CD4-positive, alpha-beta T cell treated with Interferon alpha-2 for 1 hour (primary cell): Measurements from ENCODE around the gene FBXO3.
"Not testable (repeated sequence)": the region's sequence is repeated elsewhere in the genome, so short reads cannot be mapped to it uniquely, and the experiment has no call there.

Source experiments
- DNase-seq, 2 donors: peaks; one replicate each; pipeline ENCODE4 v3.0.0-alpha.2; 2020 to 2022

FBXO3 gene

DNA sequence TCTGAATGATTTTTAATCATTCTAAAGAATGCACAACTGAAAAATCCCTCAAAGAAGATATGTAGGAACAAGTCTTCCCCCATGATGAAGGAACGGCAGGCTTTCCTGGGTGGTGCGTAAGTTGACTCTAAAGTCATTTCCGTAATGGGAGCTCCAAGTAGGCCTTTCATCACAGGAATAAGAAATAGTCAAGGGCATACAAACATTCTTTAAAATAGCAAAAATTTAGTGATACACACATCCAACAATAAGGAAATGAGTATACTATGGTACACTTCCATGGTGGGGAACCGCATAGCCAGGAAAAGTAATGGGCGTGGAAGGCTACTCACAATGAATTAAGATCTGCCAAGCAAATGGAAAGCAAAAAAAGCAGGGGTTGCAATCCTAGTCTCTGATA is 48.8 kb downstream of the FBXO3 start:
- DNase-seq, result no peak

DNA sequence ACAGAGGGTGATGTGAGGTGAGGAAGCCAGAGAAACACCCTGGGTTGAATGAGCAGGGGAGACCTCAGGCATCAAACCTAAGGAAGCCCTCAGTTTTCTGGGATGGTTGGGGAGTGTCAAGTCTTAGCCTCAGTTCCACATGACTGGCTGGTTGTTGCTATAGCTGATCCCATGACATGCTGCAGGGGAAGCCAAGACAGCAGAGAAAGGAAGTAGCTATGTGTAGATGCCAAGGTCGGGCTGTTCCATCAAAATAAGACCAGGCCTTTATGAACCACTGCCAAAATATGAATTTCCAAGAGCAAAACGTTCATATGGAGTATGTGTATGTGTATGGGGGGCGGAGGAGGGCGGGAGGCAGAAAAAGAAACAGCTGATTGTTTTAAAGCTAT is 49.7 kb downstream of the FBXO3 start:
- no peak for DNase-seq

DNA sequence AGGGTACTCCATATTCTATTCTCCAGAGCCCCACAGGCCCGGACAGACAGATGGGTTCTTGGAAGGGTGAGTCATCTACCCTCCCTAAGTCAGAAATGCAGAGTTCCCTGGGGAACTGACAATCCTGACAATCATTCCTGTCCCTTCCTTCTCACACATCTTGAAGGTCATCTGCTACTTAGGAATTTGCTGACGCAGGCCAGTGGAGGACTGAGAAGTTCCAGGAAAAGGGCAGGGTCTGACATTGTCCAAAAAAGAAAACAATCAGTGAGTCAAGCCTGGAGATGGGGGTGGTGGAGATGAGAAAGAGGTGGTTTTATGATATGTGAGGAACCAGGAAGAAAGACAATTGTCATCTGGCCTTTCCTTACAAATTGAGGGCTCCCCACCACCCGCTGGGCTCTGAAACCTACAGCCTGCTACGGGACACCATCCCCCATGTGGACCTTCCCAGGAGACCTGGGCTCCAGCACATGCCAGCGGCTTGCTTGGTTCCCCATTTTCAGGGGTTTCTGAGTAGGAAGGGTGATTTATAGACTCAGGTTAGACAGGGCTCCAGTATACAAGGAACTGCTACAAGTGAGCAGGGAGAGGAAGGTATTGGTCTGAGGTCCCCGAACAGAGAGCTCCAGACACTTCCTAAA is 51.0 kb downstream of the FBXO3 start:
- peak in 1 of 2 donors; percentile 18 for DNase-seq

DNA sequence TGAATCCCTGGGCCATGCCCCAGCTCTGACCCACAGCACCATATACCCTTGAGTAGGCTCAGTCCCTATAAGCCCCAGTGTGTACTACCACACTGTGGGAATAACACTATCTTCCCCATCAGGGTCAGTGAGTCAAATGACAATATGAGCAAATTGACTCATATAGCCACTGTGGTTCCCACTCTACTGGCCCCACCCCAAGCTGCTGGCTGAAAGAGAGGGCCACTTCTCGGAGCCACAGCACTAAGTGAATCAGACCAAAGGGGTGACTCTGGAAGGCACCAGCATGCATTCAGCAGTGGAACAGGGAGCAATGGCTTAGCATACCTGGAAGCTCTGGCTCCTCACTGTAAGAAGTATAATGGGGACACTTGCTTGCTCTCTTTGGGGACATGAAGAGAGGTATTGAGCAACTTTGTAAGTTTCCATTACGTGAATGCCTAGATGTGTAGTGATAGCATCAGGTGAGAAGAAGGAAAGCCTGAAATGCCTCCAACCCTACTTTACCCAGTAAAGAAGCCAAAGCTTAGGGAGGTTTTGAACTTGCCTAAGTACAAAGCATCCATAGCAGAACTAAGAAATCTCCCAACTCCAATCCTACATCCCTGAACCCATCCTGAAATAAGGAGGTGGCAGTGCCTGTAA is 51.6 kb downstream of the FBXO3 start:
- DNase-seq, result peak in 1 of 2 donors; percentile 22

DNA sequence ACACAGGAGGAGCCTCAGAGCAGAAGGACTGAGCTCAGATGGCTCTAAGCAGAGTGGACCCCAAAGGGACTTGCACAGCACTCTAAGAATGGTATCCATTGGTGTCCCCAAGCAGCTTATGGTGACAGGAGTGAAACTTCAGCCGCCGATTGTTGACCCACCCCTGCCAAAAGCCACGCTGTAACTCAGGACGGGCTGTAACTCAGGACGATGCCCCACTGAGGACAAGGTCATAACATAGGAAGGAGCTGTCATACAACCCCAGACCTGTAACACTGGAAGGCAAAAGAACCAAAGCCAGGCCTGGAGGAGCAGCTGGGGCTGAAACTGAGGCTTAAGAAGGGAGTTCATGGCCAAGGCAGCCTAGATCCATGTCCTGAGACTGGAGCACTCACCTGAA is 52.3 kb downstream of the FBXO3 start:
- DNase-seq, result no peak

DNA sequence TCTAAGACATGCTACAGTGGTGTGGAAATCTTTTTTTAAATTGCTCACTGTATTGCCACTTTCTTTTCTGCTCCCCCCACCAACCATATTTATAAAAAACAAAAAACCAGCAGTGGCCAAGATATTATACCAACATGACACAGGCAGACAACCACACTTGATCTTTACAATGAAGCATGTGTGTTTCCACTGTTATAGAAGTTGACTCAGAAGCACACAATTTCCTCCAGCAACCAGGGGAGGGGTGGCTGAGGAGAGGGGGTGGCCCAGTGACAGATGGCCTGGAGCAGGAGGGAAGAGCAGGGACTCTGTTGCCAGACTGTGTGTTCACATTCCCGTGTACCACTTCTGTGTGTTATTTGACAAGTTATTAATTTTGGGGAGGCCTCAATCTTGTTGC is 52.9 kb downstream of the FBXO3 start:
- DNase-seq, result no peak

DNA sequence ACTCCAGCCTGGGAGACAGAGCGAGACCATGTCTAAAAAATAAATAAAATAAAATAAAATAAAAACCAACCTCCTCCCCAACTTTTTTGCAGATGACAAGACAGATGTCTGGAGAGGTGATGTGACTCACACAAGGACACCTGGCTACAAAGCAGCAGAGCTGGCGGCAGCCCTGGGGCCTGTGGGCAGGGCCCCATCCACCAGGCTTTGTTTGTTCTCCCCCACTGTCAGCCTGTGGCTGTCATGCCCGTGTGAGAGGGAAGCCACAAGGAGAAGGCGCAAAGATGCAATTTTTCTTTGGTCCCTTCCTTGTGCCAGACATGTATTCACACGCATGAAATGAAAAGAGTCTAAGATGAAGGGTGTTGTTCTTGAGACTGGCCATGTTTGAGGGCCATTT is 54.7 kb downstream of the FBXO3 start:
- DNase-seq, result no peak

DNA sequence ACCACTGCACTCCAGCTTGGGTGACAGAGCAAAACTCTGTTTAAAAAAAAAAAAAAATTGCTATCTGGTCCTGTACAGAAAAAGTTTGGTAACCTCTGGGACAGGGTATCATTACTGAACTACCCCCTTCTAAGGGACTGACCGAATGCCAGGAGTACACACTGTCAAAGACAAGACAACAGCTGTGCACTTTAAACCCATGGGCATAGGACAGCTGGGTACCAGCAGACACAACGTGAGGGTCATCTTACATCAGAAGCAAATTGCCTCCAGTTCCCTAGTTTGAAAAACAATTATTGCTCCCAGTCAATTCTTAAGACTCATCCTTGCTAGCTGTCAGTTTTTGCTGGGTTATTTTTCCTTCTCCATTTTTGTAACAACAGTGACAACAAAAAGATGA is 55.9 kb downstream of the FBXO3 start:
- DNase-seq, result no peak

DNA sequence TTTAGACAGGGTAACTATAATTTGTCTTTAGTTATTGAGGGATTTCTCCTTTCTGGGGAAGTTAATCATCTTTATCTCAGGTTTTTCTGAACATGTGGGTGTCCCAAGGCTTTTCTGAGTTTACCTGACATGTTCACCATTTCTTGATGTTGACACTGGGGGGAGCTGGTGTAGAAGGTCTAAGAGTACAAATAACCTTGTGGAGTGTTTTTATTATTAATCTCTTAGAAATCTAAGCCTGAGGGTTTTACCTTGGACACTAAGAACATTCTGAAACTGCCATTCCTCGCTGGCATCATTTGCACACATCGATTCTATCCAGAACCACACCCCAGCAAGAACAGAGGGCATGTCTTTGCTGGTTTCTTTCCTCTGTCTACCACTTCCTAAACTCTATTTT is 58.1 kb downstream of the FBXO3 start:
- DNase-seq, result peak in 1 of 2 donors; percentile 33

DNA sequence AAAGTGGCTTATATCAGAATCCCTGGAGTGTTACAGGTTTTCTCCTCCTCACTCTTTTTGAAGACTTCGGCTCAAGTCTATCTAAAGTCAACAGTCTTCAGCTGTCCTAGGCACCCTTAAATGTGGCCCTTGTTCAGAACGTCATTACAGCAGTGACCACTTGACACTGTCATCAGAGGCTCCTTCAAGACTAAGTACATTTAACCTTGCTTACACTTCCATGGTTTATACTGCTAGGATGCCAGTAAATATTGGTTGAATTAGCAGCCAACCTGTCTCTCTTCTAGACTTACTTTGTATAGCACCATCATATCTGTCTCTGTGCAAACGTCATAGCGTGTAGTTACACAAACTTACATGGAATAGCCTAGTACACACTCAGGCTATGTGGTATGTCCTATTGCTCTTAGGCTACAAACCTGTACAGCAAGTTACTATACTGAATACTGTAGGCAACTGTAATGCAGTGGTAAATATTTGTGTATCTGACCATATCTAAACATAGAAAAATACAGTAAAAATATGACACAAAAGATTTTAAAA is 60.4 kb downstream of the FBXO3 start:
- no peak for DNase-seq

DNA sequence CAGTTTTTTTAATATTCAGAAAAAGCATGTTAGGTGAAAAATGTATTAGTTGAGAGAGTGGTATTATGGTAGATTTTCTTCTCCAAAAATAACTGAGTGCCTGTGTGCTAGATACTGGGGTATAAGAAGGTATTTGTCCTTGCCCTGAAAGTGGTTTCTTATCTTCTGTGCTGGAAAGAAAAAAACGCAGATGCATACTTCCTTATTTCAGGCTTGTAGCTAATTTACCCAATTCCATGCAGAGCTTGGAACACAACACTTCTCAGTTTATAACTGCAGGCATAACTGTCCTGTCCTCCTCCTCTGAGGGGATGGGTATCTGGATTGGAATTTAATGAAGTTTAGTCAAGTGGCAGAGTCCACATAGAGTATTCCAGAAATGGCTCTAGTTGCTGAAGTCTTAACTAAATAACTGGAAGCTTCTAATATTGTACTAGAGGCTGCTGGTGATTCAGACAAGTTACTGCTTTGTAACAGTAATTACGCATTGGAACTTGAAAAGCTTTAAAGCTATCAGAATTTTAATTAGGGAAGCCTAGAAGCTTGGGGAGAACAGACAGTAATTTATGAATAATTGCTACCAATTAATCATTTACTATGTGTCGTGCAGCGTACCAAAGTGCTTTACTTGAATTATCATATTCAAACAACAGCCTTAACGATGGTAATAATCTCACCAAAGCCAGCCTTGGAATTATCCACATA is 61.0 kb downstream of the FBXO3 start:
- DNase-seq, result no peak

DNA sequence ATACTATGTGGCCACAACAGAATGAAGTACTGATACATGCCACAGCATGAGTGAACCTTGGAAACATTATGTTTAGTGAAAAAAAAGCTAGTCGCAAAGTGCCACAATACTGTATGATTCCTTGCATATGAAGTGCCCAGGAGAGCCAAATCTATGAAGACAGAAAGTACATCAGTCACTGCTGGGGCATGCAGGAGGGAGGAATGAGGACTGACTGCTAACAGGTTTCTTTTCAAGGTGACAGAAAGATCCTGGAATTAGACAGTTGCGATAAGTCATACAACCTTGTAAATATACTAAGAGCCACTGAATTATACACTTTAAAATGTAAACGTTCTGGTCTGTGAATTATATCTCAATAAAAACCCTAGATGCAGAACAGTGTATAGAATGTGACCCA is 61.9 kb downstream of the FBXO3 start:
- DNase-seq, result no peak

DNA sequence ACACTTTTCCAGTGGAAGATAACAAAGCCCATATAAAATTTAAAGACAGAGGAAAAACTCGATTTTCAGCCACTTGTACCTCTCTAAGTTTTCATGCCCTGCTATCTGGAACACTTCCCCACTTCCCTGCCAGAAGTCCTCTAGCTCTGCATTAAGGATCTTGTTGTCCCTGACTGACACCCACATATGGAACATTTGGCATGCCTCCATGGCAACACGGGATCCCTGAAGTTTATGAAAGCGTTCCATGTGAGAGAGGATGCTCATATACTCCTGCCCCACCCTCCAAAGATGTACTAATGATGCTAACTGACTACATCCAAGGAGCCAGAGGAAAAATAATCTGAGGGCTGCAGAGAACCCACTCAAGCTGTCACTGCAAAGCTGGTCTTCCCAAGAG is 64.9 kb downstream of the FBXO3 start:
- DNase-seq, result no peak

DNA sequence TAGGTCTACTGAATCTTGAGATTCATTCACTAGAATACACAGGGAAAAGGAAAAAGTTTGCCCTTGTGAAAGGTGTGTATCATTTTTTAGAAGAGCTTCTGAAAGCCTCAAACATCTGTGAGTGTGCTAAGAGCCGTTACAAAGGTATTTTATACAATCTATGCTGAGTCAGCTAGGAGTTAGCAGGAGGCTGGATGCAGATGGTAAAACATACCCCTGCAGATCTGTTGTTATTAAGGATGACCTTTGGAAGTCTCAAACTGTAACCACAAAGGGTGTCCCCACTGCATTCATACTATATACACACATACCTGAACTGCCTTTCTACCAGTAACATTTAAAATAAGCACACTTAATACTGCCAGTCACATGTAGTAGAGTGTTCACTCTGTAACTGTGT is 65.3 kb downstream of the FBXO3 start:
- DNase-seq, result no peak

DNA sequence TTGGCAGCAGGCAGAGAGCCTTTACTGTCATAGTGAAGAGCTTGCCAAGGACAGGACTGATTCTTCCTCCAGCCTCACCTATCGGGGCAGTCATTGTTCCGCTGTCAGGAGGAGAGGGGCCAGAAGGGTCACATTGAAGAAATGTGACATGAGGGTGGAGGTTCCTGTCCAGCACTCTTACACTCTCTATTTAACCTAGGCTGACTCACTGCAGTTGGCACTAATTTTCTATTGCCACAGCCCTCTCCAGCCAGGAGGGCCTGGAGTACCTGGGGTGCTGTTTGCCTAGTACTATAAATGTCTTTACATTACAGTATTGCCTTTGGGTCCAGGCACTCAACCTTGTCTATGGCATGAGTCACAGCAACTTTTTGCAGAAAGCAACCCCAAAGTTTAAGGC is 66.5 kb downstream of the FBXO3 start:
- DNase-seq, result not testable (repeated sequence)

DNA sequence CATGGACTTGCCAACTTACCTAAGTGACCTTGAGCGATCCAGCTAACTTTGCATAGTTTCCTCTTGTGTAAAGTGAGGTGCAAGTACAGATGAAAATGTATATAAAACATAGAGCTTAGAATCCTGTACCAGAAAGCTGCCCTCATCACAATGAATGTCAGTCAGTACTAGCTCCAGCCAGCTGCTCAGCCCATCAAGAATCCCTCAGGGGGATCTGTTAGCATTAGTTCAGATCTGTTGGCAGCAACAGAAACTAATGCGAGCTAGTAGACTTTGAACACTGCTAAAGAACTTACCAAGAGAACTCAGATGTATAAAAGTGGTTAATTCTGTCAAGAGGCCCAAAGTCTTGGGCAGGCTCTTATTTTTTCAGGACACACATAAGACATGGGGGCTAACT is 67.4 kb downstream of the FBXO3 start:
- no peak for DNase-seq

DNA sequence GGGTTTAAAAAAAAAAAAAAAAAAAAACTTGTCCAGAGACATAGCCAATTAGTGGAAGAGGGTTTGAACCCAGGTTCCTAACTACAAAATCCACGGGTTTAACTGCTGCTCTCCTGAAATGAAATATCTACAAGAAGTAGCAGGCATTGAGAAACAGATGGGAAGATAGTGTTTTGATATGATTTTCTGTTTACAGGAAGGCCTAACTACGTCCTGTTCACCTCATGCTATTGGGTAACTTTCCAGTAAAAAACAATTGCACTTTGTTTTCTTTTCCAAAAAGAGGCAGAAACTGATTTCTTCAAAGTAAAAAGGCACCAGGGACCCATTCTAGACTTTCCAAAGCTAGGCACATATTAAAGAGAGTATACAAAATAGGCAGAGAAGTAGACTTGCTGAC is 67.8 kb downstream of the FBXO3 start:
- DNase-seq, result no peak

DNA sequence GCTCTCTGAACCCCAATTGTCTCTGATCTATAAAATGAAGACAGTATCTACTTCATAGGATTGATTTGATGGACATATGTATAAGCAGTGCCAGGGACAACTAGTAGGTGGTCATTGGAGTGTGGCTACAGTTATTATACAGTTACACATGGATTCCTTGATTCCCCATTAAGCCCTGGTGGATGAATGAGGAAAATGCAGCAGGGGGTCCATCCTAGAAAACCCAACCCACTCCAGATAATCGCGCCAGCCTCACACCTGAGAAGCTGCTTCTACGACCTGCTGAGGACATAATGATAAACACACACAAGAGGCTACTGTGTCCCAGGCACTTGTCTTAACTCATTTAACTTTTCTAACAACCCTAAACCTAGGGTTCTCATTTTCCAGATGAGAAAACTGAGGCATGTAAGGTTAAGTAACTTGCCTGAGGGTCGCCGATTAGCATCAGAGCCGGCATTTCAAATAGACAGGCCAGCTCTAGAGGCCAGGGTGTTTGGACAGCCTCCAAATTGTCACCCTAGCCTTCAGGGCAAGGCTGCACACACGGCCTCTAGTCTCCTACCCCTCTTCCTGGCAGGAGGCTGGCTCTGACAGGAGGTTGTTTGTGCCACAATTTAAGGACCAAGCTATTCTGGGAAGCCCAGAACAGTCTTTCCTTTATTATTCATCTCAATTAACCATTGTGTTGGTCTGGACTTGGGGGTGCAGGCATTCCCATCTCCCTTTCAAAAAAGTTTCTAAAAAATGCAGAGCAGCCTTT is 69.9 kb downstream of the FBXO3 start:
- DNase-seq, result no peak

DNA sequence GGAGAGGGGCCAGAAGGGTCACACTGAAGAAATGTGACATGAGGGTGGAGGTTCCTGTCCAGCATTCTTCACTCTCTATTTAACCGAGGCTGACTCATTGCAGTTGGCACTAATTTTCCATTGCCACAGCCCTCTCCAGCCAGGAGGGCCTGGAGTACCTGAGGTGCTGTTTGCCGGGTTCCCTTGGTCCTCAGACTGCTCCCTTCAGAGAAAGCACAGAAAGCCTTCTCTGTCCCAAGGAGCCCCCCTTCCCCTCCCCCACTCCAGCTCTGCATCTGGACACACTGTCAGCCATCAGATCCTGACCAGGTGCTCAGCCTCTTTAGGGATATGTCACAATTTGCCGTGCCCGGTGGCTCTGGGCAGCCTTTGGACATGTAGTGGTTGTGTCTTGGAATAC is 70.5 kb downstream of the FBXO3 start:
- no peak for DNase-seq

DNA sequence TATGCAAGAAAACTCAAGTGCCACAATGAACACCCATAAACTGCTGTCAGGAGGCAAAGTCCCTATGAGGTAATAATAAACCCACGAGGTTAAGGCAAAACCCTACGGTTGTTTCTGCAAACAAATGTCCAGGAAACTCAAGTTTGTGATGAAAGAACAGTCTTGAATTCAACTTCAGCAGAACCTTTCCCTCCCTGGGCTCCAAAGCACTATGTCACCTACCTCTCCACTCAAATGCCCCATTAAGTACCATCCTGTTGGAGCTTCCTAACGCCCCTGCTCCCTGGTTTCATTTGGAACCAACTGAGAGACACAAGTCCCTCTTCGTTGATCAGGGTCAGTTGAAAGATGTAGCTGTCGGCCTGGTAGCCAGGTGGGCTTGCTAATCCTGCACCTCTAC is 71.1 kb downstream of the FBXO3 start:
- no peak for DNase-seq

DNA sequence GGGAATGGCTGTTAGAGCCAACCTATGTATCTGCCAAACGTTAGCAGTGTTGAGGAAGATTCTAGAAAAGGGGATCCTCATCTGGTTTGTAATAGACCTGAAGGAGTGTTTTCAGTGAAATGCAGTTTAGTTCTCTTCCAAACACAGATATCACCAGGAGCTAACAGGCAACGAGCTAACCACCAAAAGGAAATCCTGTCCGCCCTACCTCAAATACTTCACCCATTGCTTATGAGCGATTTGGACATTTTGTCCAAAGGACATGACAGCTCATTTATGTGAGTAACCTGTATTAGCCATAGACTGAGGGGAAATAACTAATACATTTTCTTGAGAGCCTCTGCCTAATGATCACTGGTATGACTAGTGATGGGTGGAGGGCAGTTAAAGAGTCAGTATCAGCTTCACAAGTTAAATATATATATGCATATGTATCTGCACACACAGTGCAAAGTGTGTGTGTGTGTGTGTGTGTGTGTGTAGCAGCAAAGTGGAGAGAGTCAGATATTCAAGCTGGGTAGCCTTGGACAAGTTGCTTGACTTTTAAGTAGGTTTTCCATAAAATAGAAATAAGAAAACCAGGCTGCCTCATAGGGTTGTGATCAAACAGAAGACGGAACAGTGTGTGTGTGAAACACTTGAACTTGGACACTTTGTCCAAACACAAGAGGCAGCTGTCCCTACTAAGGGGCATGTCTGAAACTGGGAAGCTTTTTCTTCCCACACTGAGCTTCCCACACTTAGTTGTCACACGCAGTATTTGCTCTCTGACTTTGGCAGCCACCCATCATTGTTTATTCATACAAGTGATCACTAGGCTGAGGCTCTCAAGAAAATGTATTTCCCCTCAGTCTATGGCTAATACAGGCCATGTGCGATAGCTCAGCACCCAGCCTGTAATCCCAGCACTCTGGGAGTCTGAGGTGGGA is 72.8 kb downstream of the FBXO3 start:
- DNase-seq, result peak in 1 of 2 donors; percentile 19
